HFFc6 (cell line): ENCODE results near the gene UGT1A1. TPM values are rescaled to one million over a fixed set of nuclear protein-coding genes. Genes with fewer than 3 reads are reported as not detected.

Experiments used
- DNase-seq: peaks from one replicate; pipeline ENCODE4 v3.0.0-alpha.2; 2018
- H3K27ac Mint-ChIP-seq: 2 replicates; pipeline ENCODE4 v1.8.0; 2020; ENCODE audit warnings: mild to moderate bottlenecking, mixed read lengths
- H3K27me3 Mint-ChIP-seq: 2 replicates; pipeline ENCODE4 v1.8.0; 2021; ENCODE audit warnings: mild to moderate bottlenecking, moderate library complexity, mixed read lengths; ENCODE audit not compliant: insufficient read depth
- H3K36me3 Mint-ChIP-seq: 2 replicates; pipeline ENCODE4 v1.8.0; 2021; ENCODE audit warnings: low read depth, mixed read lengths
- H3K4me1 Mint-ChIP-seq: 2 replicates; pipeline ENCODE4 v1.8.0; 2020; ENCODE audit warnings: low read depth, mixed read lengths
- H3K4me3 Mint-ChIP-seq: 2 replicates; pipeline ENCODE4 v1.8.0; 2020; ENCODE audit warnings: mild to moderate bottlenecking, moderate library complexity, mixed read lengths
- H3K9me3 Mint-ChIP-seq: 2 replicates; pipeline ENCODE4 v1.8.0; 2020; ENCODE audit warnings: mild to moderate bottlenecking, mixed read lengths
- total RNA-seq, 6 experiments: library from RNA; stranded (reverse); fragmentation: NEBNext Ultra II Directional; extraction: Animal tissue kit (Norgen Biotek cat#: 25700); gene quantifications; 2 replicates in 1 of 6; 3 replicates in 5 of 6; pipeline ENCODE4 v1.2.3, GENCODE V29; 2021
- TF ChIP-seq, protein P1 (sequence below): fragments of 200-600 bp; sonication (generic); IDR thresholded peaks from 2 replicates; pipeline ENCODE4 v1.5.0; 2021; ENCODE audit warnings: antibody characterized with exemption, mild to moderate bottlenecking

UGT1A1 gene
- total RNA-seq, 6 experiments from 2014 or later, result not detected

DNA sequence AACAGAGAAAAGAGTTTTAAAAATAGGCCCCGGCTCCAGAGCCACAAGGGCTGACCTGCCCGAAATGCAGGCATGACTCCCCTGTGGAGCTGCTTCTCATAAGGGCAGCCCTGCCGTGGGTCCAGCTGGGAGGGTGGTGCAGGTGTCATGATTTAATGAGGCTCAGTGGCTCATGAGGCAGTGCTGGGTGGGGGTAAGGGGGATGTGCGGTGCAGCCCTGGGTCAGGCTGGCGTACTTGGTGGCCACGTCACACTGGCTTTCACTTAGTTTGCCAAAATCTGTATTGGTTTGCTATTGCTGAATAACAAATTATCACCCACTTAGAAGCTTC lies 60.7 kb downstream of the UGT1A1 start:
- TF ChIP-seq, protein P1, sequence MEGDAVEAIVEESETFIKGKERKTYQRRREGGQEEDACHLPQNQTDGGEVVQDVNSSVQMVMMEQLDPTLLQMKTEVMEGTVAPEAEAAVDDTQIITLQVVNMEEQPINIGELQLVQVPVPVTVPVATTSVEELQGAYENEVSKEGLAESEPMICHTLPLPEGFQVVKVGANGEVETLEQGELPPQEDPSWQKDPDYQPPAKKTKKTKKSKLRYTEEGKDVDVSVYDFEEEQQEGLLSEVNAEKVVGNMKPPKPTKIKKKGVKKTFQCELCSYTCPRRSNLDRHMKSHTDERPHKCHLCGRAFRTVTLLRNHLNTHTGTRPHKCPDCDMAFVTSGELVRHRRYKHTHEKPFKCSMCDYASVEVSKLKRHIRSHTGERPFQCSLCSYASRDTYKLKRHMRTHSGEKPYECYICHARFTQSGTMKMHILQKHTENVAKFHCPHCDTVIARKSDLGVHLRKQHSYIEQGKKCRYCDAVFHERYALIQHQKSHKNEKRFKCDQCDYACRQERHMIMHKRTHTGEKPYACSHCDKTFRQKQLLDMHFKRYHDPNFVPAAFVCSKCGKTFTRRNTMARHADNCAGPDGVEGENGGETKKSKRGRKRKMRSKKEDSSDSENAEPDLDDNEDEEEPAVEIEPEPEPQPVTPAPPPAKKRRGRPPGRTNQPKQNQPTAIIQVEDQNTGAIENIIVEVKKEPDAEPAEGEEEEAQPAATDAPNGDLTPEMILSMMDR, result no peak
- H3K9me3 Mint-ChIP-seq, result no peaks in the 10 kb centered on the region
- no peaks in the 10 kb centered on the region for H3K4me1 Mint-ChIP-seq
- no peak overlapping the region for H3K4me3 Mint-ChIP-seq
- H3K27ac Mint-ChIP-seq, result no peak overlapping the region
- peaks cover 26% of the 10 kb centered on the region for H3K27me3 Mint-ChIP-seq
- no peaks in the 10 kb centered on the region for H3K36me3 Mint-ChIP-seq
- DNase-seq, result no peak

DNA sequence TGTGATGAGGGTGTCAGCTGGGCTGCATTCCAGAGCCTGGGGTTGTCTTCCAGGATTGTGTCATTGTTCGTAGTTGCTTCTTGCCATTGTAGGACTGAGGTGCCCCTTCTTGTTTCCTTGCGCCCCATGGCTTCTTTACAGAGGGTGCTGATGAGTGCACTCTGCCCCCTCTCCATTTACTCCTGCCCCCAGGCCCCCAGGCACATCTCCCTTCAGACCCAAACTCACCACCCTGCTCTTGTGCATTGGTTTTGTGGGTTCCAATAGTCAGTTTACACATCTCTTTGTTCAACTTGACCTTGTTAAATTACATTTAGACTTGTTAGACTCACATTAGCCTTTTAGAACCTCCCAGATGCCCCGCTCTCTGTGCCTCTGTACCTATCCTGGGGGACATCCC lies 61.1 kb downstream of the UGT1A1 start:
- Mint-ChIP-seq H3K4me1 (no peaks in the 10 kb centered on the region), H3K27ac (no peak overlapping the region), H3K27me3 (peaks cover 26% of the 10 kb centered on the region), H3K4me3 (no peak overlapping the region), H3K9me3 (no peaks in the 10 kb centered on the region), H3K36me3 (no peaks in the 10 kb centered on the region)
- no peak for DNase-seq
- TF ChIP-seq, protein P1, result no peak

DNA sequence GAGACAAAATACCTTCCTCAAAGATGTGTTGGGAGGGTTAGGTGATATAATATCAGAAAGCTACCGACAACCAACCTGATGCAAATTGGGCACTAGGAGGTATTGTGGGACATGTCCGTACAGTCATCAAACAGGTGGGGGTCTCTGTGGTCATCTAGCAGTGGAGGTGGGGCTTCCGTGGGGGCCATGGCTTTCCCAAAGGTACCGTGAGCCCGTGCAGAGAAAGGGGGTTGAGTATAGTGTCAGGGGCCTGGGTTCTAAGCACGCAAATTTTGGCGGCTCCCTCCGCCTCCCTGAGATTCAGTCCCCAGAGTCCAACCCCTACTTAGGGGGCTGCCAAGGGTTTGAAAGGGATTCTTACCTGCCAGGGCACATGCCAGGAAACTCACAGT lies 61.6 kb downstream of the UGT1A1 start:
- no peaks in the 10 kb centered on the region for H3K4me1 Mint-ChIP-seq
- no peaks in the 10 kb centered on the region for H3K9me3 Mint-ChIP-seq
- no peak overlapping the region for H3K27ac Mint-ChIP-seq
- no peak overlapping the region for H3K4me3 Mint-ChIP-seq
- TF ChIP-seq, protein P1, result no peak
- H3K36me3 Mint-ChIP-seq, result no peaks in the 10 kb centered on the region
- DNase-seq, result no peak
- H3K27me3 Mint-ChIP-seq, result peaks cover 26% of the 10 kb centered on the region

DNA sequence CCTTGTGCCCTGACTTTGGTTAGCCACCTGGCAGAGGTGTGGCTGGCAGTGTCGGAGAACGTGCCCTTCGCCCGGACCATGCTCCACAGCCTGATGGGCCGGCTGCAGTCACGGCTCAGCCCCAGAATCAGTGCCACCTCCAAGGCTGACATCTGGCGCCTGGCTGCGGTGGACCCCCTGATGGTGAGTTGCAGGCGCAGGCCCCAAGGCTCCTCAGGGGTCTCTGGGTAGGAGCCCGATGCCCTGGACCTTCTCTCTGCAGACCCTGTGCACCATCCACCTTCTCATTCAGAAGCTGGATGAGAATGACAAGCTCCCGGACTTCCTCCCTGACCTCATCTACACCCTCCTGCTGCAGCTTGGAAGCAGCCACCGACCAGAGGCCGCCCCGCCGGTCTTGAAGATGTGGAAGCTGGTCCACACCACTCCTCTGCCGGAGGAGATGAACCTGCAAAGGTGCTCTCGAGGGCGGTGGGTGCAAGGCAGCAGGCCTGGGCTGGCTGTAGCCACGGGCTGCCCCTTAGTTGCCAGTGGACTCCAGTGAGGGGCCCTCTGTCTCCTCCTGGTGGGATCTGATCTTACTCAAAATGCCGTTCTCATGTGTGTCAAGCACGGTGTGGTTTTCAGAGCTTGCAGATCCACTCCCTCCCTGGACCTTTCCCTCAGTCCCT lies 62.2 kb downstream of the UGT1A1 start:
- no peak overlapping the region for H3K4me3 Mint-ChIP-seq
- H3K9me3 Mint-ChIP-seq, result no peaks in the 10 kb centered on the region
- H3K27me3 Mint-ChIP-seq, result peaks cover 26% of the 10 kb centered on the region

More for the DNA sequence above, 62.2 kb downstream of the UGT1A1 start:
- no peaks in the 10 kb centered on the region for H3K4me1 Mint-ChIP-seq
- H3K27ac Mint-ChIP-seq, result no peak overlapping the region
- no peaks in the 10 kb centered on the region for H3K36me3 Mint-ChIP-seq
- no peak for DNase-seq
- TF ChIP-seq, protein P1, result no peak

Other genes with a start within 250 kb of the UGT1A1 start
- gene USP40, start 193.5 kb upstream of the UGT1A1 start, total RNA-seq, result 10 to 100 TPM; 22.8 to 27.4 (median 24.3) TPM
- gene UGT1A8, start 142.6 kb upstream of the UGT1A1 start, total RNA-seq, result not detected
- gene UGT1A10, start 123.8 kb upstream of the UGT1A1 start, total RNA-seq, result not detected
- gene UGT1A9, start 88.4 kb upstream of the UGT1A1 start, total RNA-seq, result not detected
- not detected for gene UGT1A7, start 78.4 kb upstream of the UGT1A1 start, total RNA-seq
- not detected for gene UGT1A6, start 67.4 kb upstream of the UGT1A1 start, total RNA-seq
- gene UGT1A5, start 47.4 kb upstream of the UGT1A1 start, total RNA-seq, result not detected
- not detected for gene UGT1A4, start 41.5 kb upstream of the UGT1A1 start, total RNA-seq
- gene UGT1A3, start 31.2 kb upstream of the UGT1A1 start, total RNA-seq, result not detected
- gene MROH2A, start 18.1 kb downstream of the UGT1A1 start, total RNA-seq, result not detected
- gene HJURP, start 94.3 kb downstream of the UGT1A1 start, total RNA-seq, result 10 to 100 TPM; 16.8 to 33.6 (median 32.4) TPM
- gene TRPM8, start 157.1 kb downstream of the UGT1A1 start, total RNA-seq, result not detected